Mesenchymal stem cell (in vitro differentiated cells and primary cell): Measurements from ENCODE around the gene CCNA1.

Source experiments
- DNase-seq: peaks from one replicate; pipeline ENCODE4 v3.0.0-alpha.2; 2013
- H2AFZ ChIP-seq: one replicate; pipeline ENCODE4 v1.6.1; 2013; ENCODE audit warnings: low read depth, mild to moderate bottlenecking, control low read depth, inconsistent platforms, low read length, moderate library complexity
- H2AK5ac ChIP-seq: 2 replicates; pipeline ENCODE4 v1.6.1; 2013; ENCODE audit warnings: low read length, moderate library complexity, mild to moderate bottlenecking, inconsistent platforms; ENCODE audit not compliant: severe bottlenecking
- H2BK120ac ChIP-seq: one replicate; pipeline ENCODE4 v1.6.1; 2013; ENCODE audit warnings: low read depth, mild to moderate bottlenecking, inconsistent platforms, low read length, moderate library complexity
- H2BK12ac ChIP-seq, 2 experiments: one replicate each; pipeline ENCODE4 v1.6.1; 2013; ENCODE audit warnings: inconsistent platforms in 2 of 2, low read length in 2 of 2, mild to moderate bottlenecking in 2 of 2, moderate library complexity in 2 of 2, control low read depth in 1 of 2
- H2BK15ac ChIP-seq: one replicate; pipeline ENCODE4 v1.6.1; 2013; ENCODE audit warnings: mild to moderate bottlenecking, low read depth, inconsistent platforms; ENCODE audit not compliant: poor library complexity, severe bottlenecking
- H2BK5ac ChIP-seq: 2 replicates; pipeline ENCODE4 v1.6.1; 2013; ENCODE audit warnings: low read depth, mild to moderate bottlenecking, low read length, control low read depth, inconsistent platforms; ENCODE audit not compliant: poor library complexity, severe bottlenecking
- H3K14ac ChIP-seq, 2 experiments: one replicate each; pipeline ENCODE4 v1.6.1; 2013; ENCODE audit warnings: inconsistent platforms in 2 of 2, low read length in 2 of 2, control low read depth in 1 of 2, mild to moderate bottlenecking in 1 of 2, moderate library complexity in 1 of 2
- H3K18ac ChIP-seq, 2 experiments: one replicate each; pipeline ENCODE4 v1.6.1; 2013; ENCODE audit warnings: inconsistent platforms in 2 of 2, low read length in 2 of 2, control low read depth in 1 of 2, low read depth in 1 of 2, mild to moderate bottlenecking in 1 of 2
- H3K23ac ChIP-seq, 2 experiments: one replicate each; pipeline ENCODE4 v1.6.1; 2013; ENCODE audit warnings: inconsistent platforms in 2 of 2, low read length in 2 of 2, mild to moderate bottlenecking in 2 of 2, moderate library complexity in 2 of 2, control low read depth in 1 of 2
- H3K27ac ChIP-seq: 2 replicates; pipeline ENCODE4 v1.5.1; 2013; ENCODE audit warnings: mild to moderate bottlenecking, moderate library complexity, low read length, control low read depth, inconsistent platforms; ENCODE audit not compliant: poor library complexity, severe bottlenecking
- H3K27me3 ChIP-seq, 2 experiments: 2 replicates each; pipeline versions ENCODE4 v1.6.1 to v1.7.0; 2013; ENCODE audit warnings: low read length in 2 of 2, mild to moderate bottlenecking in 2 of 2, moderate library complexity in 2 of 2, control low read depth in 1 of 2, inconsistent platforms in 1 of 2; ENCODE audit not compliant: control insufficient read depth in 1 of 2, insufficient read depth in 1 of 2
- H3K36me3 ChIP-seq, 2 experiments: 2 replicates each; pipeline versions ENCODE4 v1.6.1 to v1.7.0; 2013; ENCODE audit warnings: low read length in 2 of 2, control low read depth in 1 of 2, inconsistent platforms in 1 of 2, low read depth in 1 of 2, mild to moderate bottlenecking in 1 of 2; ENCODE audit not compliant: insufficient read depth in 2 of 2, control insufficient read depth in 1 of 2
- H3K4ac ChIP-seq, 2 experiments: one replicate each; pipeline ENCODE4 v1.6.1; 2013; ENCODE audit warnings: inconsistent platforms in 2 of 2, low read length in 2 of 2, mild to moderate bottlenecking in 2 of 2, moderate library complexity in 2 of 2, control low read depth in 1 of 2, low read depth in 1 of 2
- H3K4me1 ChIP-seq: 2 replicates; pipeline ENCODE4 v1.6.1; 2013; ENCODE audit warnings: low read depth, low read length, control low read depth; ENCODE audit not compliant: control insufficient read depth, insufficient read depth
- H3K4me2 ChIP-seq: 2 replicates; pipeline ENCODE4 v1.6.1; 2013; ENCODE audit warnings: low read length, mild to moderate bottlenecking, inconsistent platforms; ENCODE audit not compliant: poor library complexity, severe bottlenecking
- H3K4me3 ChIP-seq, 2 experiments: 2 replicates each; pipeline versions ENCODE4 v1.5.1 to v1.7.0; 2013; ENCODE audit warnings: low read length in 2 of 2, mild to moderate bottlenecking in 2 of 2, control low read depth in 1 of 2, low read depth in 1 of 2; ENCODE audit not compliant: insufficient read depth in 1 of 2
- H3K79me1 ChIP-seq: replicated peaks from 2 replicates; pipeline ENCODE4 v1.6.1; 2013; ENCODE audit warnings: mild to moderate bottlenecking, control low read depth, low read length, inconsistent platforms; ENCODE audit not compliant: poor library complexity, severe bottlenecking
- H3K9ac ChIP-seq: 2 replicates; pipeline ENCODE4 v1.7.0; 2013; ENCODE audit warnings: mild to moderate bottlenecking, low read length, moderate library complexity
- H3K9me3 ChIP-seq: 2 replicates; pipeline ENCODE4 v1.7.0; 2013; ENCODE audit warnings: mild to moderate bottlenecking, low read length; ENCODE audit not compliant: control insufficient read depth
- H4K8ac ChIP-seq: one replicate; pipeline ENCODE4 v1.6.1; 2013; ENCODE audit warnings: inconsistent platforms, mild to moderate bottlenecking, low read length, moderate library complexity
- H4K91ac ChIP-seq: one replicate; pipeline ENCODE4 v1.6.1; 2013; ENCODE audit warnings: mild to moderate bottlenecking, low read length, inconsistent platforms
- WGBS: methylation state at CpG from one replicate; pipeline ENCODE4 v1.1.7; 2013; ENCODE audit warnings: mixed read lengths; 5-methylcytosine and 5-hydroxymethylcytosine counted together

Gene CCNA1

DNA sequence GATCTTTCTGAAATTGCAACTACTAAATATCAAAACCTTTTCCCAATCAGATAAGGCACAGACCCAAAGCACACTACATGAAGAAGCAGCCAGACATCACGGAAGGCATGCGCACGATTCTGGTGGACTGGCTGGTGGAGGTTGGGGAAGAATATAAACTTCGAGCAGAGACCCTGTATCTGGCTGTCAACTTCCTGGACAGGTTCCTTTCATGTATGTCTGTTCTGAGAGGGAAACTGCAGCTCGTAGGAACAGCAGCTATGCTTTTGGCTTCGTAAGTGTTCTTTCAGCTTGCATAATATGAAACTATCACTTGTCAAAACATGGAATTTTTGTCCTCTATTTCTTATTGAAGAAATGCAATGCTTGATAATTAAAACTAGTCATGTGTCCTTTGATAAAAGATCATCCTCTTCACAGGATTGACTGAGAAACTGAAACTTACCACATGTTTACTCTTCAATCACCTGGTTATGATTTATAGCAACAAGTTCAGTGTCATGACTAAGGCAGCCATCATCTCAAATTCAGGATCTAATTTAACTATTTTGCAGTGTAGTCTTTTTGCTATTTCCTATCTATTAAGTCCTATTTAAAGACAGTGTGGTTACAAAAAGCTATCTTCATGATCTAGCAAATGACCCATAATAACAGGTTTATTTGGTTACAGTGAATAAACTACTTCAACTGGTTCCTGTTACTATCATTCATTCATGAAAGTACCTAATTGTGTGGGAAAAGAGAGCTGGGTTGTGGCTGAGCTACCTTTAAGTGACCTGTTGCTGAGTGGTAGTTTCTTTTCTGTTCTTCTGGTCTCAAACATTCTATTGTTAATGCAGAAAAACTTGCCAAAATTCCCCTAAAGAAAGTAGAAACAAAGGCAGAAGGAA lies 6.5 kb downstream of the CCNA1 start:
- Histone ChIP-seq H3K14ac (no peak overlapping the region), H3K4ac (no peak overlapping the region), H2BK15ac (no peak overlapping the region), H3K4me2 (no peak overlapping the region), H4K91ac (no peak overlapping the region), H3K27me3 (peaks cover 2 to 32% of the 10 kb centered on the region in 2 experiments), H3K4me3 (no peak overlapping the region), H3K18ac (no peak overlapping the region), H3K9me3 (no peaks in the 10 kb centered on the region), H2AK5ac (no peak overlapping the region), H3K23ac (no peak overlapping the region), H3K4me1 (no peaks in the 10 kb centered on the region), H3K79me1 (no peaks in the 10 kb centered on the region), H2BK5ac (no peak overlapping the region), H3K9ac (no peak overlapping the region), H2BK120ac (no peak overlapping the region), H3K27ac (no peak overlapping the region), H2BK12ac (no peak overlapping the region), H4K8ac (no peak overlapping the region), H3K36me3 (no peaks in the 10 kb centered on the region), H2AFZ (no peak overlapping the region)
- WGBS = 77% methylated on average over 5 of the region's 6 CpGs
- DNase-seq = no peak

DNA sequence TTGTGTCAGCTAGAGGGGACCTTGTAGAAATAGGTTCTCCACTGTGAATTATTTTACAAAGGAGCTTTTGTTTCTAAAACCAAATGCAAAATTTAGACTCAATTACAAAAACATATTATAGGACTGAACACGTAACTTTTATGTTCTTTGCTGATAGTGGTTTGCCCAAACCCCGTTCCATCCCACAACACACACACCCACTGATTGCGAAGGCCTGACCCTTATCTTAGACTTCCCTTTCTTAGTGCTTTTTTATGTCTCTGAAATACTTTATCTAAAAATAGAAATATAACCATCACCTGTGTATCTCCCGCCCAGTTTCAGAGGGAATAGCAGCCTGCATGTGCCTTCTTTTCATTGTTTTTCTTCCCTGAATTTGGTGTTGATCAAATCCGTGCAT lies 13.0 kb downstream of the CCNA1 start:
- Histone ChIP-seq H2BK120ac (no peak overlapping the region), H2AFZ (no peak overlapping the region), H3K4me2 (no peak overlapping the region), H3K18ac (no peak overlapping the region), H3K14ac (no peak overlapping the region), H3K9ac (no peak overlapping the region), H3K27ac (no peak overlapping the region), H4K8ac (no peak overlapping the region), H2BK15ac (no peak overlapping the region), H2BK12ac (no peak overlapping the region), H3K27me3 (peaks cover 9 to 19% of the 10 kb centered on the region in 2 experiments), H3K36me3 (no peaks in the 10 kb centered on the region), H3K79me1 (no peaks in the 10 kb centered on the region), H3K4me1 (no peaks in the 10 kb centered on the region), H3K4ac (no peak overlapping the region), H2BK5ac (no peak overlapping the region), H2AK5ac (no peak overlapping the region), H3K9me3 (no peaks in the 10 kb centered on the region), H4K91ac (no peak overlapping the region), H3K4me3 (no peak overlapping the region), H3K23ac (no peak overlapping the region)
- WGBS = 100% methylated on average over 3 of the region's 5 CpGs
- DNase-seq = no peak

DNA sequence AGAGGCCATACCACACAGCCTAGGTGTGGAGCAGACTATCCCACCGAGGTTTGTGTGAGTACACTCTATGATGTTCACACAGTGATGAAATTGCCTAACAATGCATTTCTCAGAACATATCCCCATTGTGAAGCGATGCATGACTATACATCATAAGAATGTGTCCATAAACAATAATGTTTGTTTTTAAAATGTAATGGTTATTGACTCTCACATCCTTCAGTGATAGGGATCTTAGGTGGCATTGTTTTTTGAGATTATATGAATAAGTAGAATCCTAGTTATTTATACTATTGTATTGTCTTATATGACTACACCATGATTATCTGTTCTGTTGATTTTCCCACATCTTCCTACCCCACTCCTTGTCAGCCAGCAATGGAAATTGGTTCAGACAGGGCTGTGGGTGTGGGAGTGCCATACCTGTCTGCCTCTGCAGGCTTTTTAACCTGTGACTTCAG lies 13.6 kb downstream of the CCNA1 start:
- Histone ChIP-seq H2BK5ac (no peak overlapping the region), H3K27me3 (peaks cover 9 to 19% of the 10 kb centered on the region in 2 experiments), H2BK120ac (no peak overlapping the region), H3K9ac (no peak overlapping the region), H3K9me3 (no peaks in the 10 kb centered on the region), H3K23ac (no peak overlapping the region), H3K4me1 (no peaks in the 10 kb centered on the region), H3K18ac (no peak overlapping the region), H3K36me3 (no peaks in the 10 kb centered on the region), H3K14ac (no peak overlapping the region), H2BK15ac (no peak overlapping the region), H3K4me3 (no peak overlapping the region), H4K91ac (no peak overlapping the region), H2BK12ac (no peak overlapping the region), H2AFZ (no peak overlapping the region), H3K27ac (no peak overlapping the region), H3K4ac (no peak overlapping the region), H3K4me2 (no peak overlapping the region), H3K79me1 (no peaks in the 10 kb centered on the region), H2AK5ac (no peak overlapping the region), H4K8ac (no peak overlapping the region)
- no CpG with 5 or more reads among the region's 2 CpGs for WGBS
- DNase-seq = no peak

DNA sequence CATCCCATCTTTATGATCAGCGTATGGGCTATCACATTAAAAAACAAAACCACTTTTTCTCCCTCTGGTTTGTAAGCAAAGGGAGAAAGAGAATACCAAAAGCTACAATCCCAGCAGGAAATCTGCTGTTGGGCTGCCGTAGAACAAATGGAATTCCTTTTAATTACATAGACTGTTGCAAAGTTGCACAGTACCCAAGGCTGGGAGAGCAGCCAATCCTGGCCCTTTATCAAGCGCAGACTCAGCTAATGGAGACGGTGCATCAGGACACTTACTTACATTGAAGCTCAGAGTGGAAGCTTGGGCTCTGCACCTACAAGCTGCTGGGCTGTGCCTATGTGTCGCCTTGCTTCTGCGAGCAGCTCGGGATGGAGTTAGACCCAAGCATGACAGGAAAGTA lies 15.2 kb downstream of the CCNA1 start:
- H3K36me3 ChIP-seq = no peaks in the 10 kb centered on the region
- no peak overlapping the region for H2BK5ac ChIP-seq
- H2BK120ac ChIP-seq = no peak overlapping the region
- no peak overlapping the region for H3K4me3 ChIP-seq
- no peaks in the 10 kb centered on the region for H3K4me1 ChIP-seq
- no peak overlapping the region for H2AK5ac ChIP-seq
- H3K4ac ChIP-seq = no peak overlapping the region
- H3K79me1 ChIP-seq = no peaks in the 10 kb centered on the region
- no peak overlapping the region for H2BK15ac ChIP-seq
- H3K27me3 ChIP-seq = peaks cover 4 to 19% of the 10 kb centered on the region in 2 experiments
- H3K4me2 ChIP-seq = no peak overlapping the region
- no peak overlapping the region for H4K91ac ChIP-seq
- no peak overlapping the region for H3K18ac ChIP-seq
- 87% methylated on average over 7 of the region's 7 CpGs for WGBS
- no peak overlapping the region for H4K8ac ChIP-seq
- no peaks in the 10 kb centered on the region for H3K9me3 ChIP-seq
- H3K14ac ChIP-seq = no peak overlapping the region
- no peak for DNase-seq
- H2BK12ac ChIP-seq = no peak overlapping the region
- H2AFZ ChIP-seq = no peak overlapping the region
- no peak overlapping the region for H3K9ac ChIP-seq
- H3K27ac ChIP-seq = no peak overlapping the region
- no peak overlapping the region for H3K23ac ChIP-seq
